Transverse colon (tissue), 3 donors: ENCODE results near the gene FOXD4L1.
"Not testable (repeated sequence)": the region's sequence is repeated elsewhere in the genome, so short reads cannot be mapped to it uniquely, and the experiment has no call there.

ENCODE experiments used
- EP300 ChIP-seq: sonication (generic); formaldehyde crosslinking; IDR thresholded peaks from one replicate; pipeline ENCODE4 v1.6.1; 2017; ENCODE audit warnings: antibody characterized with exemption, low read depth
- POLR2A ChIP-seq: fragments of 450-650 bp; IDR thresholded peaks from one replicate; pipeline ENCODE4 v1.6.1; 2016; ENCODE audit warnings: antibody characterized with exemption, mild to moderate bottlenecking, moderate library complexity
- TF ChIP-seq, protein P1 (sequence below), 5 experiments: fragments of 200-600 bp in 3 of 5; fragments of 450-650 bp in 2 of 5; sonication (generic) in 3 of 5; IDR thresholded peaks; 1 replicate in 2 of 5; 2 replicates in 3 of 5; pipeline ENCODE4 v1.5.1; 2016 to 2017; ENCODE audit warnings: antibody characterized with exemption in 5 of 5, inconsistent platforms in 3 of 5, mild to moderate bottlenecking in 2 of 5, moderate library complexity in 1 of 5

DNA sequence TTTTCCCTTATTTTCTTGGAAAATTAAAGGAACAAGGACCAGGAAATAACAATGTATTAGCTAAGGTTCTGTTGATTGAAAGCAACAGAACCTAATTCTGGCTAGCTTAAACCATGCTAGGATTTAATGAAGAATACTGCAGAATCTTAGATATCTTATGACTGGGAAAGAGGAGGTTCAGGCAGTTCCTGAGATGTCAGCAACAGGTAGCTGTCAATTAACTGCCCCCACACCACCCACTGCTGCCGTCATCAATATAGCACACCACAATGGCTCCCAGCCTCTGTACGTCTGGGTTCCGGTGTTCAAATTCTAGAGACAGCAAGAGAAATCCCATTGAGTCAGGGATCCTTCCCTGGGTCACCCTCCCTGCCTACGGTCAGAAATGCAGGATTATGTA lies 34.5 kb downstream of the FOXD4L1 start:
- TF ChIP-seq, protein P1, sequence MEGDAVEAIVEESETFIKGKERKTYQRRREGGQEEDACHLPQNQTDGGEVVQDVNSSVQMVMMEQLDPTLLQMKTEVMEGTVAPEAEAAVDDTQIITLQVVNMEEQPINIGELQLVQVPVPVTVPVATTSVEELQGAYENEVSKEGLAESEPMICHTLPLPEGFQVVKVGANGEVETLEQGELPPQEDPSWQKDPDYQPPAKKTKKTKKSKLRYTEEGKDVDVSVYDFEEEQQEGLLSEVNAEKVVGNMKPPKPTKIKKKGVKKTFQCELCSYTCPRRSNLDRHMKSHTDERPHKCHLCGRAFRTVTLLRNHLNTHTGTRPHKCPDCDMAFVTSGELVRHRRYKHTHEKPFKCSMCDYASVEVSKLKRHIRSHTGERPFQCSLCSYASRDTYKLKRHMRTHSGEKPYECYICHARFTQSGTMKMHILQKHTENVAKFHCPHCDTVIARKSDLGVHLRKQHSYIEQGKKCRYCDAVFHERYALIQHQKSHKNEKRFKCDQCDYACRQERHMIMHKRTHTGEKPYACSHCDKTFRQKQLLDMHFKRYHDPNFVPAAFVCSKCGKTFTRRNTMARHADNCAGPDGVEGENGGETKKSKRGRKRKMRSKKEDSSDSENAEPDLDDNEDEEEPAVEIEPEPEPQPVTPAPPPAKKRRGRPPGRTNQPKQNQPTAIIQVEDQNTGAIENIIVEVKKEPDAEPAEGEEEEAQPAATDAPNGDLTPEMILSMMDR (IDR thresholded peaks at IDR 0.05): not testable (repeated sequence)
- TF ChIP-seq EP300, POLR2A: not testable (repeated sequence)
